Nephron progenitor cell (in vitro differentiated cells): Measurements from ENCODE around the gene ANO10.

ENCODE experiments used
- DNase-seq: peaks from one replicate; pipeline ENCODE4 v3.0.0; 2021
- H3K27ac Mint-ChIP-seq: 2 replicates; pipeline ENCODE4 v1.8.0; 2021; ENCODE audit warnings: mild to moderate bottlenecking, moderate library complexity, mixed read lengths
- H3K27me3 Mint-ChIP-seq: 2 replicates; pipeline ENCODE4 v1.8.0; 2021; ENCODE audit warnings: mild to moderate bottlenecking, low read depth, mixed read lengths; ENCODE audit not compliant: poor library complexity
- H3K36me3 Mint-ChIP-seq: 2 replicates; pipeline ENCODE4 v1.8.0; 2021; ENCODE audit warnings: low read depth, mixed read lengths
- H3K4me1 Mint-ChIP-seq: 2 replicates; pipeline ENCODE4 v1.8.0; 2021; ENCODE audit warnings: mixed read lengths
- H3K4me3 Mint-ChIP-seq: 2 replicates; pipeline ENCODE4 v1.8.0; 2021; ENCODE audit warnings: mild to moderate bottlenecking, moderate library complexity, mixed read lengths
- H3K9me3 Mint-ChIP-seq: 2 replicates; pipeline ENCODE4 v1.8.0; 2021; ENCODE audit warnings: mild to moderate bottlenecking, moderate library complexity, mixed read lengths
- TF ChIP-seq, protein P1 (sequence below): fragments of 200-600 bp; sonication (generic); IDR thresholded peaks from 2 replicates; pipeline ENCODE4 v1.5.0; 2021; ENCODE audit warnings: antibody characterized with exemption

Gene ANO10

DNA sequence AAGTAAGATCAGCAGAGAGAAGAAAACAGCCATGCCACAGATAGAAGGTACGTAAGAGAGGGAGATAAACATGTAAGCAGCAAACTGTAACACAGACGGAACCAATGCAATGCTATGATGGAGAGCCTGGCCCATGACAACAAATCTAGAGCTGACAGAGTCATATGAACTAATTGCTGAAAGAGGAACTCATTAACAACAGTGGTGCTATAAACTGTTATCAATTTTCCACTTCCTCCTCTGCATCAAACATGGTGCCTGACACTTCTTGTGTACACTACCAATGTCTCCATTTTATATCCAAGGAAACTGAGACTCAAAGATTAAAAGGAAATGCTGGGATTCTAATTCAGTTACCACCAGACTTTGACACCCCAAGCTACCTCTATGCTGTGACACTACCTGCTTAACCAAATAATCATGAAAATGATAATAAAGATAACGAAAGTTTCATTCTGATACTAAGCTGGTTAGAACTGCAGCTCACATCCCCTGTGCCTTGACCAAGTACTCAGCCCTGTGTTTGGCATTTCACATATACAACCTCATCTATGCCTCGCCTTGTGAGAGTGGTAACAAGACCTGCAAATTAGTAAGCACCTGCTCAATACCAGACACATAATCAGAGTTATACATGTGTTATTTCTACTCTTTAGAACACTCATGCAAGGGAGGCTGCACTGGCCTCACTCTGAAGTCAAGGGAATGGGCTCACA, 79.3 kb downstream of the ANO10 start:
- H3K4me3 Mint-ChIP-seq, result no peak overlapping the region
- no peak overlapping the region for H3K27ac Mint-ChIP-seq
- DNase-seq, result no peak
- TF ChIP-seq, protein P1, sequence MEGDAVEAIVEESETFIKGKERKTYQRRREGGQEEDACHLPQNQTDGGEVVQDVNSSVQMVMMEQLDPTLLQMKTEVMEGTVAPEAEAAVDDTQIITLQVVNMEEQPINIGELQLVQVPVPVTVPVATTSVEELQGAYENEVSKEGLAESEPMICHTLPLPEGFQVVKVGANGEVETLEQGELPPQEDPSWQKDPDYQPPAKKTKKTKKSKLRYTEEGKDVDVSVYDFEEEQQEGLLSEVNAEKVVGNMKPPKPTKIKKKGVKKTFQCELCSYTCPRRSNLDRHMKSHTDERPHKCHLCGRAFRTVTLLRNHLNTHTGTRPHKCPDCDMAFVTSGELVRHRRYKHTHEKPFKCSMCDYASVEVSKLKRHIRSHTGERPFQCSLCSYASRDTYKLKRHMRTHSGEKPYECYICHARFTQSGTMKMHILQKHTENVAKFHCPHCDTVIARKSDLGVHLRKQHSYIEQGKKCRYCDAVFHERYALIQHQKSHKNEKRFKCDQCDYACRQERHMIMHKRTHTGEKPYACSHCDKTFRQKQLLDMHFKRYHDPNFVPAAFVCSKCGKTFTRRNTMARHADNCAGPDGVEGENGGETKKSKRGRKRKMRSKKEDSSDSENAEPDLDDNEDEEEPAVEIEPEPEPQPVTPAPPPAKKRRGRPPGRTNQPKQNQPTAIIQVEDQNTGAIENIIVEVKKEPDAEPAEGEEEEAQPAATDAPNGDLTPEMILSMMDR, result no peak
- H3K9me3 Mint-ChIP-seq, result no peaks in the 10 kb centered on the region
- H3K4me1 Mint-ChIP-seq, result peaks cover 6% of the 10 kb centered on the region
- peaks cover 12% of the 10 kb centered on the region for H3K36me3 Mint-ChIP-seq
- H3K27me3 Mint-ChIP-seq, result no peaks in the 10 kb centered on the region

DNA sequence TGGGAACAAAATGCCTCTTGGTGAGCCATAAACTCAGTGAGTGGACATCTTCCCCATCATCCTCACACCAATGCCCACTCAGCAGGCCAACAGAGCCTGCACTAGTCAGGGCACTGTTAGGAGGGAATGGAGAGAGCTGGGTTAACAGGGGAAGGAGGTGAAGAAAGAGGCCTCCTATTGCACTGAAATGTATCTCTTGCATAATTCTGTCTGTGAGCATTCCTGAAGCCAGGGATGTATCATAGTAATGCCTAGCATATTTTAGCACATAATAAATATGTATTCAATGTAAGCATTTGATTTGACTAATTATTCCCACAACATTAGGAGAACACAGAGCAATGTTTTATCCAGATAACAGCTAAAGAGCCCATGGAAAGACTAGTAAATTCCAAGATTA, 81.2 kb downstream of the ANO10 start:
- Mint-ChIP-seq H3K36me3 (no peaks in the 10 kb centered on the region), H3K4me3 (no peak overlapping the region), H3K9me3 (no peaks in the 10 kb centered on the region), H3K27ac (no peak overlapping the region), H3K27me3 (no peaks in the 10 kb centered on the region), H3K4me1 (peaks cover 6% of the 10 kb centered on the region)
- TF ChIP-seq, protein P1, result no peak
- DNase-seq, result no peak

DNA sequence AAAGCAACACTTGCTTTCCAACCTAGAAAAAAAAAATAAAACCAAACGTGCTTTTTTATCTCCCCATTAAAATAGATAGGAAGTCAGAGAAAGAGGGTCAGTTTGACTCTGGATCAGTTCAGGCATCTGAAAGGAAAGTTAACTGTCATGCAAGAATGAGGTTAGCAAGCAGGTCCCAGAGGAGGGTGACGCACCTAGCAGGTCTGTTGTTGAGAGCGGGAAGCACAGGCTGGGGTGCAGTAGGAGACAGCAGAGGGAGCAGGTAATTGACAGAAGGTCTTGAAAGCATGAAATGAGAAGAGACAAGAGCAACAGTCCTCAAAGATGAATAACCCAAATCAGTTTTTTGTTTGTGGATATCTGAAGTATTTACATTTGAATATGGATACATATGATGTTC, 82.5 kb downstream of the ANO10 start:
- no peaks in the 10 kb centered on the region for H3K9me3 Mint-ChIP-seq
- DNase-seq, result no peak
- H3K36me3 Mint-ChIP-seq, result no peaks in the 10 kb centered on the region
- no peak overlapping the region for H3K4me3 Mint-ChIP-seq
- TF ChIP-seq, protein P1, result no peak
- no peaks in the 10 kb centered on the region for H3K27me3 Mint-ChIP-seq
- H3K27ac Mint-ChIP-seq, result no peak overlapping the region
- H3K4me1 Mint-ChIP-seq, result peaks cover 10% of the 10 kb centered on the region

DNA sequence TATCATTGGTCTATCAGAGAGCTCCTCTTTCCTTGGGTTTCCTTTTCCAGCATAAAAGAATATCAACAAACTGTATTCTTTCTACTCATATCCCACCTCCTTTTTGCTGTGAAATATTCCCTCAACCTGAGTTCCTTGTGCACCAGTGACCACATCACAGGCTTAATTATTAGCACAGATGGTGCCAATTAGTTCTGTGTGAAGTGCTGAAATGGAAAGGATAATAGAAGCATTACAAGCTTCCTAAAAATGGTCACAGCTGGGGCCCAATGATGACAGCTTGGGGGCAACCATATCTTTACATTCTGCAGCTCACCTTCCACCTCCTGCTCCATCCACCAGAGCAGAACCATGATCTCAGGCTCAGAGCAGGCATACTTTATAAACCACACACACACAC, 84.6 kb downstream of the ANO10 start:
- DNase-seq, result no peak
- TF ChIP-seq, protein P1, result no peak
- peaks cover 12% of the 10 kb centered on the region for H3K4me1 Mint-ChIP-seq
- H3K36me3 Mint-ChIP-seq, result no peaks in the 10 kb centered on the region
- H3K27ac Mint-ChIP-seq, result no peak overlapping the region
- no peaks in the 10 kb centered on the region for H3K9me3 Mint-ChIP-seq
- no peaks in the 10 kb centered on the region for H3K27me3 Mint-ChIP-seq
- no peak overlapping the region for H3K4me3 Mint-ChIP-seq

DNA sequence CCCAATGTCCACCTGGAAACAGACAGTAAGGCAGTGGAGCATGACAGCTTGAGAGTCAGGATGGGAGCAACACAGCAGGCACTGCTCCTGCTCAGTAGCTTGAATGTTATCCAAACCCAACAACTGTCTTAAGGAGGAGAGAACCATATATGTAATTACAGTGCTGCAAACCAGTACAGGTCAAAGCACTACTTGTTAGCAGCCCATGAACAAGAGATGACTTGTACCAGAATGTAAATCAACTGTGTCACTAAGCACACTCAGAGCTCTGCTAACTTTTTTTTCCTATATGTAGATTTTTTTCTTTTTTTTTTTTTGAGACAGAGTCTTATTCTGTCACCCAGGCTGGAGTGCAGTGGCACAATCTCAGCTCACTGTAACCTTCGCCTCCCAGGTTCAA, 87.1 kb downstream of the ANO10 start:
- peaks cover 12% of the 10 kb centered on the region for H3K4me1 Mint-ChIP-seq
- no peak overlapping the region for H3K27ac Mint-ChIP-seq
- TF ChIP-seq, protein P1, result no peak

DNA sequence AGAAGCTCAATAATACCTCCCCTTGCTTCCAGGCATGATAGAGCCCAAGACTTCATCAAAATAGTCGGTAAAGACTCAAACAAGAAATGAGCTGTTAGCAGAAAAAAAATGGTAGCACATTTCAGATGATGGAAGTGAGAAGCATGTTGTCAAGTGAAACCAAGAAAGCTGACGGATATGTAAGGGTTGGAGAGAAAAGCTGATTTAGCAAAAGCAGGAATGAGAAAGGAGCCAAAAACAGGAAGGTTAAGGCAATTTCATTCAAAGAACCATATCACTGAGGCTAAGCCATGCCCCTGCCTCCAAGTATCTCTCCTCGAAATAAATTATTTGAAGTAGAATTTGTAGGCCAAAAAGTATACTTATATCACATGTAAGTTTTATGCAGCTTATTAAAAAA, 88.8 kb downstream of the ANO10 start:
- H3K27ac Mint-ChIP-seq, result no peak overlapping the region
- H3K4me1 Mint-ChIP-seq, result peaks cover 5% of the 10 kb centered on the region
- peaks cover 14% of the 10 kb centered on the region for H3K9me3 Mint-ChIP-seq
- no peak overlapping the region for H3K4me3 Mint-ChIP-seq
- no peak for DNase-seq
- H3K27me3 Mint-ChIP-seq, result no peaks in the 10 kb centered on the region
- H3K36me3 Mint-ChIP-seq, result peaks cover 16% of the 10 kb centered on the region
- TF ChIP-seq, protein P1, result no peak

More for the DNA sequence above, 87.1 kb downstream of the ANO10 start:
- no peaks in the 10 kb centered on the region for H3K9me3 Mint-ChIP-seq
- H3K27me3 Mint-ChIP-seq, result no peaks in the 10 kb centered on the region
- no peak overlapping the region for H3K4me3 Mint-ChIP-seq
- DNase-seq, result no peak
- H3K36me3 Mint-ChIP-seq, result no peaks in the 10 kb centered on the region
